NCI-H82 (cell line): Measurements from ENCODE around the gene TMEM203.

ENCODE experiments used
- DNase-seq: peaks from one replicate; lab custom pipeline; 2025; lab: John Stamatoyannopoulos, UW

TMEM203 gene

DNA sequence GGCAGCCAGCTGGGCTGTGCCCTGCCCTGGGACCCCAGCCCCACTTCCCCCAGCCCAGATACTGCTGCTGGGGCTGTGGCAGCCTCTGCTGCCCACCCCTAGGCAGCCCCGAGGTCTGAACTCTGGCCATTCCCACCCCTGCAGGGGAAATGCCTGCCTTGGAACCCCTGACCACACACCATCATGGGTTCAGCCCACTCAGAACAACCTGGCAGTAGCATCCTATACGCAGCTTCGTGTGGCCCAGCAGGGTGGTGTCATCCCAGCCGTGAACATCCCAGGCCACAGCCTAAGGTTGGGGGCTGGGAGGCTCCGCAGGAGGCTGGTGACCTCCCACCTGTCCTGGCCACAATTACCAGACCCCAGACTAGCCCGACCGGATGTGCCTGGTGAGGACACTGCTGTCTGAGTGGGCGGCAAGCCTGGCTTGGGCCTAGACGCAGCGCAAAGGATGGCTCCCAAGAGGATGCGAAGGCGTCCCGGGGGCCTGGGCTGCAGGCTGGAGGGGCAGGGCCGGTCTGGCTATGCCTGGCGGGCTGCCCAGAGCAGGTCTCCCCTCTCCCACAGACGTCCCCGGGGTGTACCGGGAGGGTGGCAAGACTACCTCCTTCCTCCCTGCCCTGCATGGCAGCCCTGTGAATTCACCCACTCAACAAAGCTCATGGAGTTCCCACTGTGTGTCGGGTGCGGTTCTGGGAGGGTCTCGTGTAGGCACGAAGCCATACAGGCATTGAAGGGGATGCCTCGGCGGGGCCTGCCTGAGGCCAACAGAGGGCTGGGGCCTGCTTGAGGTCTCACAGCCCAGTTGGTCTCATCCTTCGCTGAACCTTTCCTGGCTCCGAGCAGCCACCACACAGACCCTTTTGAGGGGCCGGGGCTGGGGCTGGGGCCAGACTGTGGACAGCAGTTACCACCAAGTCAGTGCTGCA is 23.8 kb upstream of the TMEM203 start:
- DNase-seq: no peak

GRCh38 chr9:137228506-137228967 is 23.1 kb upstream of the TMEM203 start:
- no peak for DNase-seq

DNA sequence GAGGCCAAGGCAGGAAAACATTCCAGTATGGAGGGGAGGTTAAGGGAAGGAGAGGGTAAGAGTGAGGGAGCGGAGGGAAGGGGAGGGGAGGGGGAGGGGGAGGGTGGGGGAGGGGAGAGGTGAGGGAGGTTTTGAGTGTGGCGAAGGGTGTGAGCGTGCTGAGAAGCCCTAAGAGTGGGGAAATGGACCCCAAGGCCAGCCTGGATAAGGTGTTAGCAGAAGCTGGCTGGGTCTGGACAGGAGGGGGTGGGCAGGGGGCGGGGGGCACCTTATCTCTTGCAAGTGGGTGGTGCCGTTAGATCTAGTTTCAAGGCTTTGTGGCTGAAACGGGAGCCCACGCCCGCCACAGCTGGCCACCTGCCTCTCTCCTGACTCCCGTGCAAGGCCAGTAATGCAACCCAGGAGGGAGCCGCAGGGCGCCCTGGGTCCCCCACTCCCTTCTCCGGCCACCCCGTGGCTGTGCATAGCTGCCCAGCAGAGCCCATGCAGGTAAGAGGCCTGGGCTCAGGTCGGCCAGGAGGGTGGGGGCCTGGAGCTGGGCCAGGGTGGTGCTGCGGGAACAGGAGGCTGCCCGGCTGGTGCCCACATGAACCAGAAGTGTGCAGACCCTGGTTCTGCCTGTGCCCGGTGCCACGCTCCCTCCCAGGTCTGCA is 22.5 kb upstream of the TMEM203 start:
- DNase-seq: no peak

DNA sequence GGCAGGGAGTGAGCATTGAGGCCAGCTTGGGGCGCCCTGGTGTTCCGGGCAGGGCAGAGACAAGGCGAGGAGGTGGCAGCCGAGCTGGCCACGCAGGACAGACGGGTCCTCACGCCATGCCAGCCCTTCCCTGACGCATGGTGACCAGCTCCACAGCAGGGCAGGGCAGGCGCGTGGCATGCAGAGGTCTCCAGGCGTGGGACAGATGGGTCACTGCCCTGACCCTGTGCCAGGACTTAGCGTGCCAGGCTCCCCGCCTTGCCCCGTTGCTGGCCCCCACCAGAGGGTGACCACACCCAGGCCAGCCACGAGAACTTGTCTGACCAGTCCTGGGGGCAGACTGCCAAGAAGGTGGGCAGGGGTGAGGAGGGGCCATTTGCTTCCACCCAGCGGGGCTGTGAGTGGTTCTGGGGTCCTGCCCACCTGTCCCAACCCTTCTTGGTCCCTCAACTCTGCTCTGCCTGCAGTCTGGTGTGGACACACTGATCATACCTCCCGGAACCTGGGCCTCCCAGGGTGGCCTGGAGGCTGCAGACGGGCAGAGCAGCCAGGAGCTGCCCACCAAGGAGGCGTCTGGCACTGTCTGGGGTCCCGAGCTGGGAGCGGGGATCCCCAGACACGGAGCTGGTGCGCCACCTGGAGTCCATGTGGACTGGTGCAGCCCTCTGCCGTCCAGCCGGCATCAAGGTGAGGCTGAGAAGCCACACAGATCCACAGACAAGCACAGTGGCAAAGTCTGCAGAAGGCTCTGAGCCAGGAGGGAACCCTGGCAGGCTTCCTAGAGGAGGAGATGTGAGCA is 21.8 kb upstream of the TMEM203 start, which contains the start of gene RNF224:
TSS of gene RNF224 (plus strand) at position 449 of the 799 bp plus-strand sequence. CDS start 834 bp downstream, outside the sequence.
- DNase-seq: peak; percentile 90

DNA sequence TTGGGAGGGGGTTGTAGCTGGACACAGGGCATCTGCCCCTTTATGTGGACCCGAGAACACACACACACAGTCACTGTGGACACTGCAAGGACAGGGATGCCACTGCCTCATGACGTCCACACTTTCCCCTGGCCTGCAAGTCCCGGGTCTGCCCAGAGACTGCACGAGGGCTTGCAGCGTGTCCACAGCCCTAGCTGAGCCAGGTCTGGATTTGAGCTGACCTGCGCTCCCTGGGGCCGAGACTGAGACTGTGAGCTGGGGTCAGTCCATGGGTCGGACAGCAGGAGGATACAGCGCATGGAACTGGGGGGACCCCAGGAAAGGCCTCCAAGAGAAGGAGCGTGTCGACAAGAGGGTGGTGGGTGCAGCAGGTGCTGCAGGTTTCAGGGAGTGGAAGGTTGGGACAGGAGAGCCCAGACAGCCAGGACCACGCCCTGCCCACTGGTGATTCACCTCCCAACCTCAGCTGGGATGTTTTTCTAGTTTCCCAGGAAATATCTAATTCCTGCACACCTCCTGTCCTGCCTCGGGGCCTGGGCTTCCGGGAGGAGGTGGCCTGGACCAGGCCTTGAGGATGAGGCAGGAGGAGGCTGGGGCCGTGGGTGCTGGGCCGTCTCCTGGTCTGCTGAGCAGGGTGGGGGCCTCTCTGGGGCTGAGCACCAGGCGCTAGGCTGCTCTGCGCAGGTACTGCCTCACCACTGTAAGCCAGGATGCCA is 21.0 kb upstream of the TMEM203 start:
- DNase-seq: no peak

DNA sequence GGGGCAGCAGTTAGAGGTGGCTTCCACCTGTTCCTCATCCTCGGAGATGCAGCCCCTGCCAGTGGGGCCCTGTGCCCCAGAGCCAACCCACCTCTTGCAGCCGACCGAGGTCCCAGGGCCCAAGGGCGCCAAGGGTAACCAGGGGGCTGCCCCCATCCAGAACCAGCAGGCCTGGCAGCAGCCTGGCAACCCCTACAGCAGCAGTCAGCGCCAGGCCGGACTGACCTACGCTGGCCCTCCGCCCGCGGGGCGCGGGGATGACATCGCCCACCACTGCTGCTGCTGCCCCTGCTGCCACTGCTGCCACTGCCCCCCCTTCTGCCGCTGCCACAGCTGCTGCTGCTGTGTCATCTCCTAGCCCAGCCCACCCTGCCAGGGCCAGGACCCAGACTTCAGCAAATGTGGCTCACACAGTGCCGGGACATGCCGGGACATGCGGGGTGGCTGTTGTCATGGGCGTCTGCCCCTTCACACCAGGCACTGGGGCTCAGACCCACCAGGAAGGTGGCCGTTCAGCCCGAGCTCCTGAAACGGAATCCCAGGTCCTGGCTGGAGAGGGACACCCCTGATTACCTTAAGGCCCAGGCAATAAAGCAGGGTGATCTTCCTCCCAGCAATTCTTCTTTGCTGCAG is 20.4 kb upstream of the TMEM203 start:
- DNase-seq: no peak

DNA sequence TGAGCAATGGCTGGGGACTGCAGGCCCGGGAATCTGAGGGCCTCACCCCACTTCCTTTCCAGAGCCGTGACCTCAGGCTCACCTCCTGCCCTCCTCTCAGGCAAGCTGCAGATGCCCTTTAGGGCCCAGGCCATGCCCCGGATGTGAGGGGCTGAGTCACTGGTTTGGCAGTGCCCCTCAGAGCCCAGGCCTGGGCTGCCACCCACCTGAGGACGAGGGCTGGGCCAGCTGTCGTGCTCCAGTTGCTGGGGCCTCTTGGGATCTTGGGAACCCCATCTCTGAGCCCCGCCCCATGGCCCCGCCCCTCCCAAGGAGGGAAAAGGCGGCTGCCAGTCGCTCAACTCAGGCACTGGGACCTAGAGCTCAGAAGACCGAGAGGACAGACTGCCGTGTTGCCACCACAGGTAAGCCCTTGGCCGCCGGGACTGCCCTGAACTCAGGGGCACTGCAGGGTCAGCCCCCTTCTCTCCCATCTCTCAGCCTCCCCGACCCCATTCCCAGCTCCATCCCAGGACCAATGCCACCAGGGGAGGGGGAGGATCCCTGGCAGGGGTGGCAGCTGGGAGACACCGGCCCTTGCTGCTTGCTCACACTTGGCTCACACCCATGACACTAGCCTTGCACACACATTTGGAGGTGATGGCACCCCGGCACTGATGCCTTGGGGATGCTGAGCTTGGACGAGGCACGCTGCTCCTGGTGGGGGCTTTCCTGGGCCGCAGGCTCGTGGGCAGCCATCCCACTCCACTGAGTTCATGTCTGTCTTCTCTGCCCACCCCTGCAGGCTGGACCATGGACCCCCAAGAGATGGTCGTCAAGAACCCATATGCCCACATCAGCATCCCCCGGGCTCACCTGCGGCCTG is 19.6 kb upstream of the TMEM203 start, which contains the start of gene CYSRT1:
TSS of gene CYSRT1 (plus strand) at position 345 of the 865 bp plus-strand sequence. CDS start at position 793, 448 bp downstream.
- DNase-seq: no peak

GRCh38 chr9:137223078-137223970 is 17.9 kb upstream of the TMEM203 start:
- peak; percentile 99 for DNase-seq

- DNase-seq: peak; percentile 59
These were observed 17.0 kb upstream of the TMEM203 start, which contains the start of gene RNF208 for GRCh38 chr9:137222190-137223077. TSS of gene RNF208 (minus strand) at chr9:137222240. CDS start at chr9:137221212, 1,028 bp downstream.

DNA sequence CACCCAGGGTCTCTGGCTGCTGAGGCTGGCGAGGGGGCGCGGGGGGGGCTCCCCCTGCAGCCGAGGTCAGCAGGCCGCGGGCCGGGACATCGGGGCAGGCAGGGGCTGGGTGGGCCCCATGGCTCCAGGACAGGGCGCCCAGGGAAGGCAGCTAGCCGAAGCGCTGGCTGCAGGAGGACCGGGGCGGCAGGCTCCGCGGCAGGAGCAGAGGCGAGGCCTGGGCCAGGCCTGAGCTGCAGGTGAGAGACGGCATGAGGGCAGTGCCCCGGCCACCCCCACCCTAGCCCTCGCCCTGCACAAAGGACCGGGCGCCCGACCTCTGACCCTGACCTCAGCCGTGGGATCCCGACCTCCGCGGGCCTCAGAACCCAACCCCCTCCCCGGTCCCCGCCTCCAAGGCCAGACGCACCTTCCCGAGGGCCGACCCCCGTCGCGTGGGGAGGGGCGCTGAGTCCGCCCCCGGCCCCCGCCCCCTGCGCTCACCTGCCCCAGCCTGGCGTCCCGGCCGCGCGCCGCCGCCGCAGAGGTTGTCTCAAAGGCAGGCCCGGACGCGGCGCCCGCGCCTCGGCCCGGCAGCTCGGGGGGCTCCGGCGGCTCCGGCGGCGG is 16.2 kb upstream of the TMEM203 start:
- DNase-seq: peak; percentile 23

DNA sequence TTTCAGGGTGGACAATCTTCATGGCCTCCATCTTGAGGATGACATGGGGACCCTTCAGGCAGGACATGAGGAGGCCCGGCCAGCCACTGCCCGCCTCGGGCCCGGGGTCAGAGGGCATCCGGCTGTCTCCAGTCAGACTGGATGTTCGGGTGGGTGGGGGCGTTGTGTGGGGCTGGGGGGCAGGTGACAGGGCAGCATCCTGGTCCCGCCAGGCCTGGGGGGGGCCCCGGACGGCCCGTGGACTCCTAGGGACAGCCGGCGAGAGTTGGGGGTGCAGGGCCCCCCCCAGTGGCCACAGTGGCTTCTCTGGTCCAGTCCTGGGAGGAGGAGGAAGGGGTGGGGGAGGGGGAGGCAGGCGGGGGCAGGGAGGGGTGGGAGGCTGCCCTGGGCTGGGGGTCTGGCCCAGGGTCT is 15.7 kb upstream of the TMEM203 start:
- DNase-seq: no peak

DNA sequence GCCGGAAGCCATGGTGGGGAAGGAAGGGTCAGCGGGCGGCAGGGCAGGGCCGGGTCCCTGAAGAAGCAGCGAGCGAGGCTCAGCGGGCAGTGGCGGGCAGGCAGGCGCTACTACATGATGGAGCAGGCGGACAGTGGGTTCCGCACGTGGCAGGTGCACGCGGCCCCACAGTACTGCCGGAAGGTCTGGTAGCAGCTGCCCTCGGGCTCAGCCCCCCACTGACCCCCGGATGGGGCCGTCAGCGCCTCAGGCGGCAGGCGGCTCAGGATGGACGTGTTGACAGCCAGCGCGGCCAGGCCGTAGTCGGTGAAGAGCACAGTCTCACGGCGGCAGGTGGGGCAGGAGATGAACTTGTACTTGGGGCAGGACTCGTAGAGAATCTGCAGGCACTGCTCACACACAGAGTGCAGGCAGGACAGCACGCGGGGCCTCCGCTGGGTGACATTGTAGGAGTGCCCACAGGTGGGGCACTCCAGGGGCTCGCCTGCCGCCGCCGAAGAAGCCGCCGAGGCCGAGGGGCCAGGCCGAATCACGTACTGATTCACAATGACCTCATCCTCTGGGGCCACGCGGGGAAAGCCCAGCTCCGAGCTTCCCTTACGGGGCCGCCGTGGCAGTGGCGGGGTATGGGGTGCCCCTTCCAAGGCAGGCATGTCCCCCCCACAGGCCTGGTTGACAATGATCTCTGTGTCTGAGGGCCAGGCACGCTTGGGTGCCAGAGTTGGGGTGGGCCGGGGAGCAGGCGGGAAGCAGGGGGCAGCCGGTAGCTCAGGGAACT is 15.1 kb upstream of the TMEM203 start:
- no peak for DNase-seq

DNA sequence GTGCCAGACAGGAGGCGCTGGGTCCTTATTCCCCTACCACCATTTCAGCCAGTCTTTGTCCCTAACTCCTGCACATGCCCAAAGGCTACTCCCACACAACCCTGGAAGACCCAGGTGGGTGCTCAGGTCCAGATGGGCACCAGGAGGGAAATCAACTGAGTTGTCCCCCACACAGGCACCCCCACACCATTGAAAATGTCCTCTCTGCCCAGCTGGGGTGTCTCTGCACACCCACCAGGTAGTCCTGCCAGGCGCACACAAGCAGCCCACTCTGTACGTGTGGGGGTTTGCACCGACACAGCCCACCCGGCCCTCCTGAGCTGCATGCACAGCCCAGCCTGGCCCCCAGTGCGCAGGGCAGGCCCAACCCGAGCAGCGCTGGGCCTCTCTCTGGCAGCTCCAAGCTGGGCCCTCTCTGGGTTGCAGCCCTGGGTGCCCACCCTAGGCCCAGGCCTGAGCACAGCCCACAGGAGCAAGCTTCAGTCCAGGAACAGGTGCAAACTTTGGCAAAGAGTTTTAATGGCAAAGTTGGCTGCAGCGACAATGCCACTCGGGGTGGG is 14.4 kb upstream of the TMEM203 start:
- DNase-seq: no peak

- no peak for DNase-seq
These were observed 13.4 kb upstream of the TMEM203 start for GRCh38 chr9:137218754-137219271.

DNA sequence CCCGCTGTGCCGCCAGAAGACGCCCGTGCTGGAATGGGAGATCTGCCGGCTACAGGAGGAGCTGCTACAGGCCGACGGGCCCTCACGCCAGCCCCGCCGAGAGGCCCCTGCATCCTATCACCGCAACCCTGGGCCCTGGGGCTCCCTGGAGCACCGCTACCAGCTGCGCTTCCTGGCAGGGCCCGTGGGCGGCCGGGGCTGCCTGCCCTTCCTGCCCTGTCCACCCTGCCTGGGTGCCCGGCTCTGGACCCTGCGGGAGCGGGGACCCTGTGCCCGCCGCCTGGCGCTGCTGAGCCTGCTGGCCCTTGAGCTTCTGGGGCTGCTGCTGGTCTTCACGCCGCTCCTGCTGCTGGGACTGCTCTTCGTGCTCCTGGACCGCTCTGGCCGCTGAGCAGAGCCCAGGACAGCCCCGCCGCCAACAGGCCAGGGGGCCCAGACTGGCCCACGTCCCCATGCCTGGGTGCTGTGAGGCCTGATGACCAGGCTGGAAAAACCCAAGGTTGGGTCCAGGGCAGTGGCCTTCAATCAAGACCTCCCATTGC is 12.8 kb upstream of the TMEM203 start:
- DNase-seq: no peak
